Activated T-helper 1 cell treated with anti-CD3 and anti-CD28 coated beads, Interleukin-12 subunit alpha, Interleukin-12 subunit beta, Interleukin-2, Interleukin-4 antibody, amounts not matched to agents 30 ng/mL and 10 ng/mL and 1 ng/mL, durations not matched to agents 14 hours and 24 hours and 36 hours (primary cell): ENCODE data around the gene C1QTNF5. TPM values are rescaled to one million over a fixed set of nuclear protein-coding genes. Genes with fewer than 3 reads are reported as not detected.

Experiments used
- DNase-seq: peaks from one replicate; pipeline ENCODE4 v3.0.0; 2021; ENCODE audit warnings: low spot score
- H3K27ac Mint-ChIP-seq: one replicate; pipeline ENCODE4 v1.8.0; 2021; ENCODE audit warnings: mild to moderate bottlenecking, mixed read lengths
- H3K27me3 Mint-ChIP-seq: one replicate; pipeline ENCODE4 v1.8.0; 2022; ENCODE audit warnings: mild to moderate bottlenecking, moderate library complexity, mixed read lengths; ENCODE audit not compliant: insufficient read depth
- H3K36me3 Mint-ChIP-seq: one replicate; pipeline ENCODE4 v1.8.0; 2021; ENCODE audit warnings: low read depth, mixed read lengths
- H3K4me1 Mint-ChIP-seq: one replicate; pipeline ENCODE4 v1.8.0; 2021; ENCODE audit warnings: low read depth, mixed read lengths
- H3K4me3 Mint-ChIP-seq: one replicate; pipeline ENCODE4 v1.8.0; 2021; ENCODE audit warnings: mild to moderate bottlenecking, moderate library complexity, mixed read lengths
- H3K9me3 Mint-ChIP-seq: one replicate; pipeline ENCODE4 v1.8.0; 2021; ENCODE audit warnings: mixed read lengths
- intact Hi-C: fragments of 100-400 bp; cut with micrococcal nuclease; formaldehyde crosslinking; loops from one replicate; pipeline ENCODE4 v1.15.1; 2024
- total RNA-seq: library from RNA; stranded (reverse); gene quantifications from 2 replicates; pipeline ENCODE4 v1.2.3, GENCODE V29; 2022

The C1QTNF5 gene
- total RNA-seq, 1 donor from 2014 or later, result not detected

DNA sequence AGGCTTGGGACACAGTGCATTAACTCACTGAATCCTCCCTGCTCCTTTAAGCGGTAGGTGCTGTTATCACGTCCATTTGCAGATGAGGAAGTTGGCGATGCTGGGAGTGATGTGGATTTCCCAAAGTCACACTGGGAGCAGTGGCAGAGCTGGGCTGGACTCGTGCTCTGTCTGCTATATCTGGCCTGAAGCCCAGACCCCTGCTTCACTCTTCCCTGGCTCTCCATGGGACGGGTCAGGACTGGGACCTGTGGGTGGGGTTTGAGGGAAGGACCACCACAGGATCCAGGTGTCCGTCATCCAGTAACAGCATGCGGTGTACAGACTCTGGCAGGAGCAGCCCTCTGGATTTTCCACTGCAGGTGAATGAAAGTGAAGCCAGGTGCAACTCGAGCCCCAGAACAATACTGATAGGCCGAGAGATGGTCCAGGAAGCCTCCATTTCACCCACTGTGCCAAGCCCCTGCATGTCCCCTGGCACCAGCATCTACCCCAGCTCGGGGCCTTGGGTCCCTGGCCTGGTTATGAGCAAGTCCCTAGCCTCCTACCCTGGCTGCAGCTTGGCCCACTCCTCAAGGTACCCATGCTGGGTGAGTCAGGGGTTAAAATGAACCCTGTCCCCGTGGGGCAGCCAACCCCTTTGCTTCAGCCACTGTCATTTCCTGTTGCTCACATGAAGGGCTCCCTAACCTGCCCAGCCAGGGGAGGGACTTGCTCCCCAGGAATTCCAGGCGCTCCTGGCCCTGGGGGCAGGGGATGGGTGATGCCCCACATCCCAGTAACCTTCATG, 36.6 kb upstream of the C1QTNF5 start:
- Mint-ChIP-seq H3K4me1 (no peaks in the 10 kb centered on the region), H3K4me3 (no peak overlapping the region), H3K27me3 (peaks cover 8% of the 10 kb centered on the region), H3K27ac (no peak overlapping the region), H3K9me3 (no peaks in the 10 kb centered on the region), H3K36me3 (no peaks in the 10 kb centered on the region)
- no peak for DNase-seq
- intact Hi-C loops, result no loop called here

DNA sequence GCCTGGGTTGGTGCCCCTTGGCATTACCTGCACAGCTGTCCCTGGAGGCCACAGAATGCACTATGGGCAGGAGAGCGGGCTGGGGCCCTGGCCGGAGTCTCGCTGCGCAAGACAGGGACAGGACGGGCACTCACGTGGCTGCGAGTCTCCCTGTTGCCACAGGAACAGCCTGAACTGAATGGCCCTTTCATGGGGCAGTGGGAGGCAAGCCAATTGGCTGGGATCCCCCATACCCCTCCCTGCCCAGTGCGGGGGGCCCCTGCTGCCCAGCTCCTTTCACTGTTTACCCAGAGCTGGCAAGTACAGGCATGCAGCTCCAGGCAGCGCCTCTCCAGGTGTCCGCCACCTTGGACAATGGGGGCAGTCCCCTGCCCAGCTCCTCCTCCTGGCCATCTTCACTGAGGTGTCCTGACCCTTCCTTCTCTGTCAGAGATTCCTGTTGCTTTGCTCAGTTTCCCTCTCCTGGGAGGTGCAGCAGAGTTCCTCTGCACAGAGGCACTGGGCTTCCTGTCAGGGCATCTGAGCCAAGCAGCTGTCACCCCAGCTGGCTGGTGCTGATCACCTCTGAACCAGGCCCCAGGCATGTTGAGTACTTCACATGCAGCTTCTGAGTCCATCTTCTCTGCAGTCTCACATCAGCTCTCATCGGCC, 35.6 kb upstream of the C1QTNF5 start:
- H3K27ac Mint-ChIP-seq, result no peak overlapping the region
- H3K4me1 Mint-ChIP-seq, result no peaks in the 10 kb centered on the region
- no peaks in the 10 kb centered on the region for H3K36me3 Mint-ChIP-seq
- no peak for DNase-seq
- H3K9me3 Mint-ChIP-seq, result no peaks in the 10 kb centered on the region
- intact Hi-C loops, result no loop called here
- peaks cover 5% of the 10 kb centered on the region for H3K27me3 Mint-ChIP-seq
- H3K4me3 Mint-ChIP-seq, result no peak overlapping the region

DNA sequence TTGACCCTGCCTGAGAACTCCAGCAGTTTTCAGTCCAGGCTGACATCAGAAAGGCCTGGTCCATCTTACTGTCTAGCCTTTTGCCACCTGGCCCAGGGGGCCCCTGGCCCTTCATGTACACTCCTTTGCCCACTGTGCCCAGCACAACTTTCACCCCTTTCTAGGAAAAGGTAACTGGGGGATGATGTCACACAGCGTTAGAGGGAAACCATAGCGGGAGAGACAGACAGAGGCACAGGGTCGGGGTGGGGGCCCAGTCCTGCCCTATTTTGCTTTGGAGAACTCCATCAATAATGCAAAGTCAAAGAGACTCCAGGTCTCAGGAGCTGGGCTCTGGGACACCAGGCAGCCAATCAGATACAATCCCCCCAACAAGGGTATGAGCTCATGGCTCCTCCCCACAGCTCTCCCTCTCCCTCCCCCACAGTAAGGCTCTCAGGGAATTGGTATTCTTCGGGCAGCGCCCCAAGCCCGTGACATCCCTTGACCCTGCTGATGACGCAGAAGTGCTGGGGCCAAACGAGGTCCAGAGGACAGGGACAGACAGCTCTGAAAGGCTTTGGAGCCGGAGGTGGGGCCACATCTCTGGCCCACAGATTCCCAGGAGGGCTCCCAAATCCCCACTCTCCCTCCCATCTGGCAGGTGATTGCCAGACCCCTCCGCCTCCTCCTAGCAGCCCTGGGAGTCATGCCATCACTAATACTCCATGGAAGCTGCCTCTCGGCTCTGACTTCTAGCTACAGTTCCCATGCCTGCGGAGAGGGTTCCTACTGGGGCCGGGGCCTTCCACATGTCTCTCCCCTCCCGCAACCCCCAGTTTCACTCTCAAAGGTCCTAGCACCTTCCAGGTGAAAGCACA, 34.9 kb upstream of the C1QTNF5 start:
- intact Hi-C loops, result no loop called here
- no peaks in the 10 kb centered on the region for H3K36me3 Mint-ChIP-seq
- H3K4me3 Mint-ChIP-seq, result no peak overlapping the region
- no peak overlapping the region for H3K27ac Mint-ChIP-seq
- DNase-seq, result no peak
- no peaks in the 10 kb centered on the region for H3K9me3 Mint-ChIP-seq
- peaks cover 6% of the 10 kb centered on the region for H3K27me3 Mint-ChIP-seq
- no peaks in the 10 kb centered on the region for H3K4me1 Mint-ChIP-seq

DNA sequence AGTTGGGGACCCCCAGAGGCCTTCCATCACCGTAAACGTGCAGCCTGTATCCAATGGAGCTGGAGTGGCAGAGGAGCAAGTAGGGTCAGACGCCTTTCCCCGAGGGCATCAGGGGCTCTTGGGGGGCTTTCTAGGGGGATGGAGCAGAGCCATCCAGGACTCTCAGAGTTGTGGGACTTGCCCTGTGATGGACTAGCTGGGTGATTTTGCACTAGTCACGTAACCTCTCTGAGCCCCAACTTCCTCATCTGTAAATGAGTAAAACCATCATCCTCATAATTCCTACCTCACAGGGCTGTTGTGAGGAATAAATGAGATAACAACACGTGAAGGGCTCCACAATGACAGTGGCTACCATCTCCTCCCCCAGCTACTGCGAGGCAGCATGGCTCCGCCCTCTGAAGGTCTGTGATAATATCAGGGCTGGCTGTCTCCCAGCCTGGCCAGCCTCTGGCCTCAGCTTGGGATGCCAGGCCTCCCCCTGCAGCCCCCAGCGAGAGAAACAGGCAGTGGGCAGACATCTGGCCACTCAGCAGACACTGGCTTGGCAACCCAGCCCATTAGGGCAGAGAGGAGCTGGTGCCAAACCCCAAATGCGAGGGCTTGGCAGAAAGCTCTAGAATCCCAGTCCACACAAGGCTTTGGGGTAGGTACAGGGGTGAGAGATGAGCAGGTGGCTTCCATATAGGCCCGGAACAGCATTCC, 34.1 kb upstream of the C1QTNF5 start:
- H3K27ac Mint-ChIP-seq, result no peak overlapping the region
- no peaks in the 10 kb centered on the region for H3K9me3 Mint-ChIP-seq
- H3K27me3 Mint-ChIP-seq, result peaks cover 8% of the 10 kb centered on the region
- DNase-seq, result no peak
- intact Hi-C loops, result loop anchor here (1.0 kb wide), 1 partner anchor 18 kb away; no protein-coding TSS in a partner anchor
- no peaks in the 10 kb centered on the region for H3K36me3 Mint-ChIP-seq
- H3K4me3 Mint-ChIP-seq, result no peak overlapping the region
- no peaks in the 10 kb centered on the region for H3K4me1 Mint-ChIP-seq

DNA sequence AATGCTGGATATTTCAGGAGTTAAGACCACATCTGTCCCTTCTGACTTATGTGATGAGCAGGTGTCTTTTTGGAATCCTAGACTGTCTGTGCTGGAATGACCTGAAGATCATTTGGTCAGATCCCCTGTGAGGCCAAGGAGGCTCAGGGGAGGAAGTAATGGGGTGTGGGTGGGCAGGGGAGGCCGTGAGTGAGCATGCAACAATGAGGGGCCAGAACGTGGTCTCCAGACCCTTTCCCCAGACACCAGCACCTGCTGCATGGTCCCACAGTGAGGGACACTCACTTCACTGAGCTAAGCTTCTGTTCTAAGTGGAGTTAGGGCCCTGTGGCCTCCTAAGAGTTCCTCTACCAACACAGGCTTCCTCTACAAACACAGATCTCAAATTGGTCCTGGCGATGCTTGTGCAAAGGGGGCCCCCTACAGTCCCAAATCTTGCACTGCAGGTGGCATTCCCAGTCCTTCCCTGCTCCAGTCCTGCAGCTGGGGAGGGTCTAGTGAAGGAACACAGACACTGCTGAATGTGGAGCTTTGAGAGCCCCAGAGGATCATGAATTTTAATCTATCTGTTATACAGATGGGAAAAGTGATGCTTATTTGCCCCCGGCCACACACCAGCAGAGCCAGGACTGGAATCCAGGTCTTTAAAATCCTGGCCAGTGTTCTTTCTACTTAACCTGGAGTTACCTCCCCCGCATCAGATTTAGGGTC, 33.4 kb upstream of the C1QTNF5 start:
- no peaks in the 10 kb centered on the region for H3K36me3 Mint-ChIP-seq
- peaks cover 12% of the 10 kb centered on the region for H3K27me3 Mint-ChIP-seq
- no peak overlapping the region for H3K27ac Mint-ChIP-seq
- intact Hi-C loops, result loop anchor here (1.0 kb wide), 1 partner anchor 18 kb away; no protein-coding TSS in a partner anchor
- no peak overlapping the region for H3K4me3 Mint-ChIP-seq
- no peak for DNase-seq
- H3K4me1 Mint-ChIP-seq, result no peaks in the 10 kb centered on the region
- H3K9me3 Mint-ChIP-seq, result no peaks in the 10 kb centered on the region

DNA sequence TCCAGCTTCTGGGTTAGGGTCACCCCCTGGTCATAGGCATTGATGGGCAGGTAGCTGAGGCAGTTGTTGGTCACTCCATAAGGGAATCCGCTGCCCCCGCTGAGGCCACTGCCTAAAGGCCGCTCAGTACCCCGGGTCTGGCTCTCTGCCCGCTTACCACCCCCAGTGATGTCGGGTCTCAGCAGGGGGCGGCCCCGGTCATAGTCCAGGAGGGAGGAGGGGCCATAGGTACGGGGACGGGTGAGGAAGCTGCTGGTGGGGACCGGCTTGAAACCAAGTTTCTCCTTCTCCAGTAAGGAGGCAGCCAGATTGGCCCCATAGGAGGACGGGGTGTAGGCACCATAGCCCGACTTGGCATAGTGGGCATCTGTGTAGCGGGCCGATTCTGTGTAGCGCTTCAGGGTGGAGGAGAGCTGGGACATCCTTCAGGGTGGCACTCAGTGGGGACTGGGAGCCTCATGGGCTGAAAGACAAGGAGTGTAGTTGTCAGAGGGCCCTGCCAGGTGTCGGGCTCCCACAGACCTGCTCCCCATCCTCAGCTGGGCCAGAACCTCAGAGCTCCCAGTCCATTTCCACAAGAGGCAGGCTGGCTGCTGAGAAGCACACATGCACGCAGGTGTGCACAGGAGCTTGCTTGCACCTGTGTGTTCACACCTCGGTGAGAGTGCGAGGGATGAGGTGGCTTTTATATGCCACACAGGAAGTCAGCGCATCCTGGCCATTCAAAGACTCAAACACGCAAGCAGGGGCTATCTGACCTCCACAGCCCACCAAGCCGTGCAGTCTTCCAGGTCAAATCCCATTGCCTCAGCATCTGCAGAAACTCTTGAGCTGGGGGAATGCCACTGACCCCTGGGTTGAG, 32.6 kb upstream of the C1QTNF5 start:
- no peak overlapping the region for H3K27ac Mint-ChIP-seq
- no peak overlapping the region for H3K4me3 Mint-ChIP-seq
- H3K27me3 Mint-ChIP-seq, result peaks cover 12% of the 10 kb centered on the region
- intact Hi-C loops, result no loop called here
- no peak for DNase-seq
- no peaks in the 10 kb centered on the region for H3K9me3 Mint-ChIP-seq
- H3K36me3 Mint-ChIP-seq, result no peaks in the 10 kb centered on the region
- no peaks in the 10 kb centered on the region for H3K4me1 Mint-ChIP-seq

DNA sequence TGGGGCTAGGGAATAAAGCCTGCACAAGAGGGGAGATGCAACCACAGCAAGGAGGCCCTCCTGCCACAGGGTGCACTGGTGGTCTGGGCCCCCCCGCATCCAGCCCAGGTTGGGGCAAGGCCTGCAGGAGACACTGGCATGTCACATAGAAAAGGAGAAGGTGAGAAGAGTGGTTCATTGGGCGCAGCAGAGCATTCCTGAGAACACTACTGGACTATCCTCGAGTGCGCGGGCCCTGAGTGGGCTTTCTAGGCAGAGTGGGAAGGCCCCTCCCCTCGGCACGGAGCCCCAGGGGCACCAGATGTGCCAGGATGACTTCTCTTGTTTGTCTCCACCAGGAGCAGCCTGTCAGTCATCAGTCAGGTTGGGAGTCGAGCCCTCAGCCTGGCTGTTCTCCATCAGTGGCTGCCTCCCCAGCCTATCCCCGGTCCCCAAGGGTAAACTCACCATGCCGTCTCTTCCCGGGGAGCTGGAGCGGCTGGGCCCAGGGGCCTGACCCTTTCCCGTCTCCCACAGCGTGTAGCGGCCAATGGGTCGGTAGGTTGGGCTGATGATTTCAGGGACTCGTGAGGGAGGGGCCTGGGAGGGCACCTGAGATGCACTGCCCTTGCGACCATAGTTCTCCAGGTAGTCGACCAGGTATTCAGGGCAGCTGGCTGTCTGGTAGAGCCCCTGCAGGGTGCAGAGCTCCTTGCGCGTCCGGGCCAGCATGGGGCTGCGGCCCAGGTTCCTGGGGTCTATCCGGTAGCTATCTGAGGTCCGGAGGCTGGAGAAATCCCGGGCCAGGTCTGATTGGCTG, 31.8 kb upstream of the C1QTNF5 start:
- no peaks in the 10 kb centered on the region for H3K9me3 Mint-ChIP-seq
- no peak for DNase-seq
- no peak overlapping the region for H3K27ac Mint-ChIP-seq
- H3K4me3 Mint-ChIP-seq, result no peak overlapping the region
- intact Hi-C loops, result no loop called here
- no peaks in the 10 kb centered on the region for H3K4me1 Mint-ChIP-seq
- no peaks in the 10 kb centered on the region for H3K36me3 Mint-ChIP-seq
- peaks cover 16% of the 10 kb centered on the region for H3K27me3 Mint-ChIP-seq

DNA sequence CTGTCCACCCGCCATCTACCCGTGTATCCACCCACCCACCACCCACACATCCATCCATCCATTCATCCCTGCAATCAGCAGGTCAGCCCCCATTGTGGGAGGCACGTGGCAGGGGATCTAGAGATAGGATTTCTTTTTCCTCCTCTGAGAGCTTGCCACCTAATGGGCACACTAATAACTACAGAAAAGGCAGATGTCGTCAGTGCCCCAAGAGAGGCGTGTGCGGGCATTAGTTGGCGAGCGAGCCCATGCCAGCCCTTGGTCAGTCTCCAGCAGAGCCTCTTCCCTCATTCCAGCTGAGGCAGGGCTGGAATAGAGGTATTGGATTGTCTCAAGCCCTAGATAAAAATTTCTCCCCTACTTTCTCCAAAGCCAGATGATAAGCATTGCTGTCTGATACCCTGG, 31.1 kb upstream of the C1QTNF5 start:
- intact Hi-C loops, result no loop called here
- H3K36me3 Mint-ChIP-seq, result no peaks in the 10 kb centered on the region
- H3K27ac Mint-ChIP-seq, result no peak overlapping the region
- H3K9me3 Mint-ChIP-seq, result no peaks in the 10 kb centered on the region
- peaks cover 18% of the 10 kb centered on the region for H3K27me3 Mint-ChIP-seq
- no peak for DNase-seq
- H3K4me1 Mint-ChIP-seq, result no peaks in the 10 kb centered on the region
- H3K4me3 Mint-ChIP-seq, result no peak overlapping the region

DNA sequence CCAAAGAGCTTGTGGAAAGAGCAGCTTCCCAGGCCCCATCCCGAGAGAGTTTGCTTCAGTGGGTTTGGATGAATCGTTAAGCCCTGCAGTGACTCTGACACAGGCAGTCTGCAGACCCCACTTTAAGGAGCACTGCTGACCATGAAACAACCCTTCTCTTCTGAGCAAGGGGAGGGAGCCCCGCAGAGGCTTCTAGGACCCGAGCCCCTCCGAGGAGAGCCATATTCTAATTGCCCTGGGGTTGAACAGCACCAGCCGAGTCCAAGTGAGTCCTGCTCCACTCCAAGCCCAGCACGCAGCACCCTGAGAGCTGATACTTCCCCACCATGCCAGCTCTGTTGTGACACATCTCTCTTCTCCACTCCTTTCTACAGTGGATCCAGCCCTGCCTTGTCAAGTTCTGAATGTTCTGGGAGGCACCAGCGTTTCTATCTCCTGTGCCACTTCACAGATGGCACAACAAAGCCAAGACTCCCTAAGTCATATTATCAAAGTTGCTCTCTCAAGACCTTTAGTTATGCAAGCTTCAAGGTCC, 30.5 kb upstream of the C1QTNF5 start:
- intact Hi-C loops, result no loop called here
- peaks cover 22% of the 10 kb centered on the region for H3K27me3 Mint-ChIP-seq

DNA sequence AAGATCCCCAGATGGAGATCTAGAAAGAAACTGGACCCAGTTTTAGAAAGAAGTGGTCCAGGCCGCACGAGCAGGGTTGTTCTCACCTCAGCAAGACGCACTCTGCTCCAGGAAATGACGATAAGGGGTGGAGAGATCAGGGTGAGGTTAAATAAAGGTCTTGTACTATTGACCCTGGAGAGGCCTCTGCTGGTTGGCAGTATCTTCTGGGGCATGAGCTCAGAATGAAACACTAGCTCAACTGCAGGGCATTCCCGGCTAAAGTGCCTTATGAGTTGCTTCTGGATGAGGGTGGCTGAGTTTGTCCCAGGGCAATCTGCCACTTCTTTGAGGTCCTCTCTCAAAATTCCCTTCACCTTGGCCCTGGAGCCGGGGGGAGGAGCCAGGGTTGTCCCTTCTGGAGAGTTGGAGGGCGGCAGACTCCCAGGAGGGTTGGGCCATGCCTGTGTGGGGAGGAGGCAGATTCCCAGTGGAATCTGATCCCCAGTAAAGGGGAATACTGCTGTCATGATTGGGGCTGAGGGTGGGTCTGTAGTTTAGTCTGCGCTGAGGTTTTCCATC, 29.9 kb upstream of the C1QTNF5 start:
- DNase-seq, result no peak
- no peaks in the 10 kb centered on the region for H3K4me1 Mint-ChIP-seq
- H3K36me3 Mint-ChIP-seq, result no peaks in the 10 kb centered on the region
- H3K27ac Mint-ChIP-seq, result no peak overlapping the region
- H3K4me3 Mint-ChIP-seq, result no peak overlapping the region
- peaks cover 27% of the 10 kb centered on the region for H3K27me3 Mint-ChIP-seq
- intact Hi-C loops, result no loop called here
- H3K9me3 Mint-ChIP-seq, result no peaks in the 10 kb centered on the region

More for the DNA sequence above, 30.5 kb upstream of the C1QTNF5 start:
- Mint-ChIP-seq H3K27ac (no peak overlapping the region), H3K36me3 (no peaks in the 10 kb centered on the region), H3K4me3 (no peak overlapping the region), H3K9me3 (no peaks in the 10 kb centered on the region), H3K4me1 (no peaks in the 10 kb centered on the region)
- DNase-seq, result no peak
